ENCODE results near the gene GNRHR. TPM values are rescaled to one million over a fixed set of nuclear protein-coding genes. Genes with fewer than 3 reads are reported as not detected.
"Not testable (repeated sequence)": the region's sequence is repeated elsewhere in the genome, so short reads cannot be mapped to it uniquely, and the experiment has no call there.

GNRHR gene
- total RNA-seq, 1 donor from 2014 or later, result not detected

DNA sequence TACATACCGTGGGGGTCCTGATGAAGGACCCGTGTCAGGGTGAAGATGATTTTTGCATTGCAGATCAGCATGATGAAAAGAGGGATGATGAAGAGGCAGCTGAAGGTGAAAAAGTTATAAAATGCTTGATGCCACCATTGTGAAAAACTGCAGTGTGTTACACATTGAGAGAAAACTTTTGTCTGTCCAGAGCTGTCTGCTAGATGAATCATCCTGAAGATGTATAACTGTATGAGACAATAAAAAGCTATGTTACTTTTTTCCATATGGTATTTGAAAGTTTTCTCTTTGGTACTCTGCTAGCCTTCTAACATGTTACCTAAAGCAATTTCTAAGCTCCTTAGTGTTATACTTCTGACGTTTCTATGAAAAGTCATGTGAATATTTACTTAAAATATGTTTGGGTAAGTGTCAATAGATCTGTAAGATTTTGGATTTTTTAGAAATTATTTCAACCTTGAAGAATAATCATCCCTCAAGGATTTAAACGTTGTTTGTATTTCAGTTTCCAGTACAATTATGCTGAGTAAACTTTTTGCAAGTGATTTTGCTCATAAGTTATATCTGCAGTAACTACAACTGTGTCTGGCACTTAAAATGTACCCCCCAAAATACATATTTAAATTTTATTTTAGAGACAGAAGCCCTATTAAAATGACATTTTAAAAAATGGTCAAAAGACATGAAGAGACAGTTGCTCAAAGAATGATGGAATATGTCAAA is 9.5 kb downstream of the GNRHR start:
- no peak for TF ChIP-seq CTCF (IDR thresholded peaks at IDR 0.05; ENCODE audit: borderline replicate concordance)
- intact Hi-C loops (cut with micrococcal nuclease), result no loop called here

DNA sequence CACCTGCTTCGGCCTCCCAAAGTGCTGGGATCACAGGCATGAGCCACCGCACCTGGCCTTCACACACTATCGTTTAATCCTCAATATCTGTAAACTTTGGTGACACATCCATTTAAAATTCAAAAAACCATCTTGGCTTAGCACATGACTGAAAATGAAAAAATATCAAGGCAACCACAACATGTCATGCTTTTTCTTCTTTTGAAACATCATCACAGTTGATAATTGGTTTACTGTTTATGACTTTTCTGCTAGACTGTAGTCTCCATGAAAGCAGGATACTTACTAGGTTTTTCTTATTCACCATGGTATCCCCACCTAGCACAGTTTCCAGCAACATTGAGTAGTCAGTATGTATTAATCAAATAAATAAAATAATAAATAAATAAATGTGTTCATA is 11.0 kb downstream of the GNRHR start:
- no peak for TF ChIP-seq CTCF (IDR thresholded peaks at IDR 0.05; ENCODE audit: borderline replicate concordance)
- H3K4me3 ChIP-seq, result no peak overlapping the region
- H3K27ac ChIP-seq (replicated peaks), result no peak overlapping the region
- H3K27me3 ChIP-seq (ENCODE audit: low read depth), result no peaks in the 10 kb centered on the region
- intact Hi-C loops (cut with micrococcal nuclease), result no loop called here
- H3K4me1 ChIP-seq, result no peaks in the 10 kb centered on the region
- H3K9me3 ChIP-seq (replicated peaks), result no peaks in the 10 kb centered on the region
- no peaks in the 10 kb centered on the region for H3K36me3 ChIP-seq
- DNase-seq, result no peak

More for the DNA sequence above, 9.5 kb downstream of the GNRHR start:
- Histone ChIP-seq H3K9me3 (replicated peaks) (no peaks in the 10 kb centered on the region), H3K4me1 (no peaks in the 10 kb centered on the region), H3K27ac (replicated peaks) (no peak overlapping the region), H3K36me3 (no peaks in the 10 kb centered on the region), H3K4me3 (no peak overlapping the region), H3K27me3 (ENCODE audit: low read depth) (no peaks in the 10 kb centered on the region)
- no peak for DNase-seq

DNA sequence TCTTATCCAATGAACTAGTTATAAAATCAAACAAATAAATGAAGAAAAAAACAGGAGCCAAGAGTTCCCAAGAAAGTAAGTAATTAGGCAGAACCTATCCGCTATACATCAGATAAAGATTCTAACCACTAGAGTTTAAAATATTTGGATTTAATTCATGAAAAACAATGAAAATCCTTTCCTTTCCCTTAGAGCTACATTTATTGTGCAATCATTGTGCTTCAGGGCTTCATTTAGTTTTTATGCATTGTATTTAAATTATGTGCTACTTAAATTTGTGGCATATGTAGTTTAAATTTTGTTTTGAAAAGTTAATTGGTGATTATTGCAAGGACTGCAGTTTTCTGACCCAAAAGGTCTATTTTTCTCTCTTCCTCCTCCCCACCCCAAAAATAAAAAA is 17.9 kb downstream of the GNRHR start:
- Histone ChIP-seq H3K36me3 (peaks cover 4% of the 10 kb centered on the region), H3K4me1 (no peaks in the 10 kb centered on the region), H3K9me3 (replicated peaks) (no peaks in the 10 kb centered on the region), H3K27ac (replicated peaks) (no peak overlapping the region), H3K27me3 (ENCODE audit: low read depth) (no peaks in the 10 kb centered on the region), H3K4me3 (no peak overlapping the region)
- TF ChIP-seq CTCF (IDR thresholded peaks at IDR 0.05; ENCODE audit: borderline replicate concordance), result no peak
- intact Hi-C loops (cut with micrococcal nuclease), result no loop called here
- DNase-seq, result no peak

- intact Hi-C loops (cut with micrococcal nuclease), result no loop called here
- no peak for TF ChIP-seq CTCF (IDR thresholded peaks at IDR 0.05; ENCODE audit: borderline replicate concordance)
- no peaks in the 10 kb centered on the region for H3K9me3 ChIP-seq (replicated peaks)
These were observed 18.9 kb downstream of the GNRHR start for GRCh38 chr4:67735325-67735724.

GRCh38 chr4:67730511-67730910 is 23.7 kb downstream of the GNRHR start:
- intact Hi-C loops (cut with micrococcal nuclease); H3K27me3 ChIP-seq (ENCODE audit: low read depth): not testable (repeated sequence)

More at GRCh38 chr4:67735325-67735724, 18.9 kb downstream of the GNRHR start:
- DNase-seq, result no peak
- no peak overlapping the region for H3K27ac ChIP-seq (replicated peaks)
- no peaks in the 10 kb centered on the region for H3K4me1 ChIP-seq
- H3K4me3 ChIP-seq, result no peak overlapping the region
- no peaks in the 10 kb centered on the region for H3K27me3 ChIP-seq (ENCODE audit: low read depth)
- peaks cover 4% of the 10 kb centered on the region for H3K36me3 ChIP-seq

GRCh38 chr4:67727124-67727850 is 26.9 kb downstream of the GNRHR start:
- no peak for DNase-seq
- Histone ChIP-seq H3K4me1 (no peaks in the 10 kb centered on the region), H3K4me3 (no peak overlapping the region), H3K9me3 (replicated peaks) (no peaks in the 10 kb centered on the region), H3K36me3 (peaks cover 4% of the 10 kb centered on the region), H3K27me3 (ENCODE audit: low read depth) (no peaks in the 10 kb centered on the region), H3K27ac (replicated peaks) (no peak overlapping the region)
- intact Hi-C loops (cut with micrococcal nuclease), result no loop called here
- TF ChIP-seq CTCF (IDR thresholded peaks at IDR 0.05; ENCODE audit: borderline replicate concordance), result no peak

More at GRCh38 chr4:67730511-67730910, 23.7 kb downstream of the GNRHR start:
- not testable (repeated sequence) for H3K27ac ChIP-seq (replicated peaks); H3K4me3 ChIP-seq; H3K36me3 ChIP-seq; H3K9me3 ChIP-seq (replicated peaks); H3K4me1 ChIP-seq; DNase-seq

Data from left ventricle myocardium inferior (tissue), 1 donor.